Activated B cell treated with CpG ODN at 0.5 μM for 24 hours (primary cell): ENCODE data around the gene SRGAP3. TPM values are rescaled to one million over a fixed set of nuclear protein-coding genes. Genes with fewer than 3 reads are reported as not detected.

Experiments used
- ATAC-seq: fragments of 200-7000 bp; cut with Tn5 transposase; one replicate; pipeline ENCODE4 v1.10.0; 2021; ENCODE audit warnings: low read depth, mild to moderate bottlenecking, moderate library complexity
- CTCF ChIA-PET: fragments of 350-600 bp; sonication (Branson Sonifier 250); formaldehyde crosslinking; loops from one replicate; lab custom pipeline; 2021; ENCODE audit warnings: antibody characterized with exemption; lab: Charles Lee
- POLR2A ChIA-PET: fragments of 350-600 bp; sonication (Branson Sonifier 250); formaldehyde crosslinking; loops from one replicate; lab custom pipeline; 2021; ENCODE audit warnings: antibody characterized with exemption; lab: Charles Lee
- DNase-seq: peaks from one replicate; pipeline ENCODE4 v3.0.0; 2022
- H3K27ac Mint-ChIP-seq: one replicate; pipeline ENCODE4 v1.8.0; 2020; ENCODE audit warnings: mixed read lengths
- H3K27me3 Mint-ChIP-seq: one replicate; pipeline ENCODE4 v1.8.0; 2021; ENCODE audit warnings: mixed read lengths
- H3K36me3 Mint-ChIP-seq: one replicate; pipeline ENCODE4 v1.8.0; 2021; ENCODE audit warnings: low read depth, mixed read lengths
- H3K4me1 Mint-ChIP-seq: one replicate; pipeline ENCODE4 v1.8.0; 2021; ENCODE audit warnings: mixed read lengths
- H3K4me3 Mint-ChIP-seq: one replicate; pipeline ENCODE4 v1.8.0; 2020; ENCODE audit warnings: mild to moderate bottlenecking, mixed read lengths
- H3K9me3 Mint-ChIP-seq: one replicate; pipeline ENCODE4 v1.8.0; 2020; ENCODE audit warnings: mixed read lengths
- CTCF ChIP-seq: fragments of 200-600 bp; IDR thresholded peaks from one replicate; pipeline ENCODE4 v1.8.0; 2022; ENCODE audit warnings: antibody characterized with exemption, mild to moderate bottlenecking
- intact Hi-C: fragments of 100-400 bp; cut with micrococcal nuclease; formaldehyde crosslinking; loops from one replicate; pipeline ENCODE4 v1.15.1; 2024
- total RNA-seq: library from RNA; stranded (reverse); gene quantifications from 2 replicates; pipeline ENCODE4 v1.2.3, GENCODE V29; 2022

The SRGAP3 gene
- total RNA-seq, 1 donor from 2014 or later, result 0.58 TPM

DNA sequence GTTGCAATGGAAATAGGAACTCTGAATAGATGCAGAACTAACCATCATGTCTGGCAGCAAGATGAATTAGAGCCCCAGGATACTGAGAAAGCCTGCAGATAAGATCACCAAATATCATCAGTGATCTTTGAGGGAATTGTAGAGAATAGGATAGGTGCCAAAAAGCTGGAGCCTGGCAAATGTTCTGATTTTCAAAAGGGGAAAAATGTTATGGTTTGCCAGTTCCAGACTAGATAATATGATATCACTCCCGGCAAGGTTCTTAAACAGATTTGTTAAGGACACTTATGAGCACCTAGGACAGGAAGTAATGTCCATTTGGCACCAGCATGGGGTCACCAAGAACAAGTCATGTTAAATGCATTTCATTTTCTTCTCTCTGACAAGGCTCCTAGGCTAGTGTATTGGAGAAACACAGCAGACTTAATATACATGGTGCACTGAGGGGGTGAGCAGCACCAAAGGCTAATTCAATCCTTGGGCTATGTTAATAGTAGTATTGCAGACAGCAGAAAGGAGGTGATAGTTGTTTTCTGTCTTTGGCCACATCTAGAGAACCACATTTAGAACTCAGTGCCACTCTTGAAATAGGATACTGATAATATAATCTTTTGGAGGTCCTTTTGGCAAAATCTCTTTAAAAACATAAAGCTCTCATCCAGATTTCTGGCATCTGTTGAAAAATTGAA lies 4.8 kb downstream of the SRGAP3 start:
- intact Hi-C loops, result loop anchor here (5.0 kb wide), 1 partner anchor 282 kb away; the partner anchor contains the start of gene RAD18
- H3K4me1 Mint-ChIP-seq, result peaks cover 13% of the 10 kb centered on the region
- H3K27me3 Mint-ChIP-seq, result no peaks in the 10 kb centered on the region
- TF ChIP-seq CTCF, result no peak
- ATAC-seq (no peak), DNase-seq (no peak)
- H3K36me3 Mint-ChIP-seq, result no peaks in the 10 kb centered on the region
- ChIA-PET CTCF (no interaction called here), POLR2A (no interaction called here)
- no peak overlapping the region for H3K27ac Mint-ChIP-seq
- H3K4me3 Mint-ChIP-seq, result no peak overlapping the region
- peaks cover 4% of the 10 kb centered on the region for H3K9me3 Mint-ChIP-seq

DNA sequence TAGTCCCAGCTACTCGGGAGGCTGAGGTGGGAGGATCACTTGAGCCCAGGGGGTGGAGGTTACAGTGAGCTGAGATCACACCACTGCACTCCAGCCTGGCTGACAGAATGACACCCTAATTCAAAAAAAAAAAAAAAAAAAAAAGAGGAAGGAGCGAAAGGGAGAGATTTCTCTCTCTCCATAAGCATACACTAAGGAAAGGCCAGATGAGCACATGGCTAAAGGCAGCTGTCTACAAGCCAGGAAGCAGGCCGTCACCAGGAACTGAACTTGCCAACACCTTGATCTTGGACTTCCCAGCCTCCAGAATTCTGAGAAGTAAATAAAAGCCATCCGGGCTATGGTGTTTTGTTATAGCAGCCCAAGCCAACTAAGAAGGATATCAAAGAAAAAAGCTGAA lies 7.5 kb downstream of the SRGAP3 start:
- intact Hi-C loops, result no loop called here
- H3K36me3 Mint-ChIP-seq, result no peaks in the 10 kb centered on the region
- H3K27ac Mint-ChIP-seq, result no peak overlapping the region

DNA sequence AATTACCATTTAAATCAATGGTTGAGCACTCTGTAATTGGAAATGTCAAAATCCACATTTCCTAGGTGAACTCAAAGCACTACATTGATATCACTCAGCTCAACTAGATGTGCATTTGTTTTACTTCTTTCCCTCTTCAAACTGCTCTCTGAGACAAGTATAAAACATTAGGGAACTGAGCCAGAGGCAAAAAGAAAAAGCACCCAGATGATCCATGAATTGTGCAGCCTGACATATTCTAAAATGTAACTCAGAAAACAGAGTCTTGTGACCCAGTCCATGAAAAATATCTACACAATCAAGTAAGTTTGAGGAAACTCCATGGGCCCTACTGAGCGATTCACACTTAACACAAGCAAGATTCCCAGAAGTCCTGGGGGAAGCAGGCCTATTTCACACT lies 9.8 kb downstream of the SRGAP3 start:
- POLR2A ChIA-PET, result no interaction called here
- peaks cover 4% of the 10 kb centered on the region for H3K9me3 Mint-ChIP-seq
- intact Hi-C loops, result no loop called here
- peaks cover 3% of the 10 kb centered on the region for H3K27me3 Mint-ChIP-seq
- ATAC-seq (no peak), DNase-seq (no peak)
- no peak for TF ChIP-seq CTCF
- no peaks in the 10 kb centered on the region for H3K36me3 Mint-ChIP-seq
- no peak overlapping the region for H3K27ac Mint-ChIP-seq
- CTCF ChIA-PET, result no interaction called here
- no peaks in the 10 kb centered on the region for H3K4me1 Mint-ChIP-seq
- no peak overlapping the region for H3K4me3 Mint-ChIP-seq

More for the DNA sequence above, 7.5 kb downstream of the SRGAP3 start:
- POLR2A ChIA-PET, result no interaction called here
- H3K4me1 Mint-ChIP-seq, result no peaks in the 10 kb centered on the region
- no peaks in the 10 kb centered on the region for H3K27me3 Mint-ChIP-seq
- TF ChIP-seq CTCF, result no peak
- CTCF ChIA-PET, result no interaction called here
- ATAC-seq, result no peak
- no peak for DNase-seq
- H3K9me3 Mint-ChIP-seq, result peaks cover 4% of the 10 kb centered on the region
- no peak overlapping the region for H3K4me3 Mint-ChIP-seq

GRCh38 chr3:9238721-9239295 lies 10.6 kb downstream of the SRGAP3 start:
- peaks cover 4% of the 10 kb centered on the region for H3K9me3 Mint-ChIP-seq
- POLR2A ChIA-PET, result no interaction called here

More at GRCh38 chr3:9238721-9239295, 10.6 kb downstream of the SRGAP3 start:
- H3K4me3 Mint-ChIP-seq, result no peak overlapping the region
- no peaks in the 10 kb centered on the region for H3K4me1 Mint-ChIP-seq
- CTCF ChIA-PET, result no interaction called here
- no peak for TF ChIP-seq CTCF
- no peak overlapping the region for H3K27ac Mint-ChIP-seq
- no peak for ATAC-seq
- no peak for DNase-seq
- H3K36me3 Mint-ChIP-seq, result no peaks in the 10 kb centered on the region
- intact Hi-C loops, result no loop called here
- peaks cover 5% of the 10 kb centered on the region for H3K27me3 Mint-ChIP-seq
